Measurements from ENCODE around the gene GSE1. TPM values are rescaled to one million over a fixed set of nuclear protein-coding genes. Genes with fewer than 3 reads are reported as not detected.

Gene GSE1
- total and polyA plus RNA-seq, 4 donors = 3.9 to 111 (median 35.7) TPM

- no peaks in the 10 kb centered on the region for H3K9me3 ChIP-seq (ENCODE audit: control insufficient read depth, low read length)
- ATAC-seq (ENCODE audit: low FRiP score) = no peak
- DNase-seq = no peak
- H3K4me3 ChIP-seq (ENCODE audit: low read length in 2 of 2) = no peak overlapping the region
- no peaks in the 10 kb centered on the region for H3K4me1 ChIP-seq (ENCODE audit: control insufficient read depth in 1 of 2, insufficient read depth in 2 of 2, low read length in 2 of 2)
- no peaks in the 10 kb centered on the region for H3K36me3 ChIP-seq (ENCODE audit: control insufficient read depth in 1 of 2, insufficient read depth in 2 of 2, low read length in 1 of 2)
- H3K27ac ChIP-seq (ENCODE audit: low read depth in 1 of 2, low read length in 2 of 2) = no peak overlapping the region
- 93 to 95% methylated on average over 29 to 32 of the region's 32 CpGs for WGBS, 2 donors
- intact Hi-C loops (cut with DNase I) = no loop called here
- H3K27me3 ChIP-seq (ENCODE audit: control insufficient read depth in 1 of 2, insufficient read depth in 2 of 2, low read length in 1 of 2) = no peaks in the 10 kb centered on the region
These were observed 29.7 kb downstream of the GSE1 start for GRCh38 chr16:85642762-85643358.

GRCh38 chr16:85643631-85644030 lies 30.5 kb downstream of the GSE1 start:
- Histone ChIP-seq H3K36me3 (ENCODE audit: control insufficient read depth in 1 of 2, insufficient read depth in 2 of 2, low read length in 1 of 2) (no peaks in the 10 kb centered on the region), H3K27ac (ENCODE audit: low read depth in 1 of 2, low read length in 2 of 2) (no peak overlapping the region), H3K27me3 (ENCODE audit: control insufficient read depth in 1 of 2, insufficient read depth in 2 of 2, low read length in 1 of 2) (no peaks in the 10 kb centered on the region), H3K9me3 (ENCODE audit: control insufficient read depth, low read length) (no peaks in the 10 kb centered on the region), H3K4me1 (ENCODE audit: control insufficient read depth in 1 of 2, insufficient read depth in 2 of 2, low read length in 2 of 2) (no peaks in the 10 kb centered on the region), H3K4me3 (ENCODE audit: low read length in 2 of 2) (no peak overlapping the region)
- no peak for ATAC-seq (ENCODE audit: low FRiP score)
- intact Hi-C loops (cut with DNase I) = no loop called here
- DNase-seq = no peak
- WGBS, 2 donors = 70 to 83% methylated on average over 8 of the region's 8 CpGs

- Histone ChIP-seq H3K4me1 (ENCODE audit: control insufficient read depth in 1 of 2, insufficient read depth in 2 of 2, low read length in 2 of 2) (no peaks in the 10 kb centered on the region), H3K9me3 (ENCODE audit: control insufficient read depth, low read length) (no peaks in the 10 kb centered on the region), H3K27me3 (ENCODE audit: control insufficient read depth in 1 of 2, insufficient read depth in 2 of 2, low read length in 1 of 2) (no peaks in the 10 kb centered on the region), H3K27ac (ENCODE audit: low read depth in 1 of 2, low read length in 2 of 2) (no peak overlapping the region), H3K4me3 (ENCODE audit: low read length in 2 of 2) (no peak overlapping the region), H3K36me3 (ENCODE audit: control insufficient read depth in 1 of 2, insufficient read depth in 2 of 2, low read length in 1 of 2) (no peaks in the 10 kb centered on the region)
- ATAC-seq (ENCODE audit: low FRiP score) (no peak), DNase-seq (no peak)
- intact Hi-C loops (cut with DNase I) = no loop called here
- WGBS, 2 donors = 94 to 96% methylated on average over 21 of the region's 21 CpGs
These were observed 31.1 kb downstream of the GSE1 start for GRCh38 chr16:85644093-85644712.

GRCh38 chr16:85645021-85645589 lies 32.0 kb downstream of the GSE1 start:
- ATAC-seq (ENCODE audit: low FRiP score) (no peak), DNase-seq (no peak)
- 92 to 93% methylated on average over 17 to 19 of the region's 19 CpGs for WGBS, 2 donors
- Histone ChIP-seq H3K9me3 (ENCODE audit: control insufficient read depth, low read length) (no peaks in the 10 kb centered on the region), H3K4me1 (ENCODE audit: control insufficient read depth in 1 of 2, insufficient read depth in 2 of 2, low read length in 2 of 2) (no peaks in the 10 kb centered on the region), H3K4me3 (ENCODE audit: low read length in 2 of 2) (no peak overlapping the region), H3K27me3 (ENCODE audit: control insufficient read depth in 1 of 2, insufficient read depth in 2 of 2, low read length in 1 of 2) (no peaks in the 10 kb centered on the region), H3K27ac (ENCODE audit: low read depth in 1 of 2, low read length in 2 of 2) (no peak overlapping the region), H3K36me3 (ENCODE audit: control insufficient read depth in 1 of 2, insufficient read depth in 2 of 2, low read length in 1 of 2) (no peaks in the 10 kb centered on the region)
- intact Hi-C loops (cut with DNase I) = no loop called here

GRCh38 chr16:85646358-85646907 lies 33.3 kb downstream of the GSE1 start:
- 92 to 94% methylated on average over 17 of the region's 17 CpGs for WGBS, 2 donors
- H3K27me3 ChIP-seq (ENCODE audit: control insufficient read depth in 1 of 2, insufficient read depth in 2 of 2, low read length in 1 of 2) = no peaks in the 10 kb centered on the region
- no peaks in the 10 kb centered on the region for H3K4me1 ChIP-seq (ENCODE audit: control insufficient read depth in 1 of 2, insufficient read depth in 2 of 2, low read length in 2 of 2)
- no peak for ATAC-seq (ENCODE audit: low FRiP score)
- intact Hi-C loops (cut with DNase I) = no loop called here
- no peaks in the 10 kb centered on the region for H3K36me3 ChIP-seq (ENCODE audit: control insufficient read depth in 1 of 2, insufficient read depth in 2 of 2, low read length in 1 of 2)
- H3K9me3 ChIP-seq (ENCODE audit: control insufficient read depth, low read length) = no peaks in the 10 kb centered on the region
- no peak overlapping the region for H3K27ac ChIP-seq (ENCODE audit: low read depth in 1 of 2, low read length in 2 of 2)
- no peak overlapping the region for H3K4me3 ChIP-seq (ENCODE audit: low read length in 2 of 2)
- DNase-seq = no peak

- no peaks in the 10 kb centered on the region for H3K36me3 ChIP-seq (ENCODE audit: control insufficient read depth in 1 of 2, insufficient read depth in 2 of 2, low read length in 1 of 2)
- H3K9me3 ChIP-seq (ENCODE audit: control insufficient read depth, low read length) = no peaks in the 10 kb centered on the region
- H3K4me3 ChIP-seq (ENCODE audit: low read length in 2 of 2) = no peak overlapping the region
- no peaks in the 10 kb centered on the region for H3K27me3 ChIP-seq (ENCODE audit: control insufficient read depth in 1 of 2, insufficient read depth in 2 of 2, low read length in 1 of 2)
- no peak for DNase-seq
- 95 to 96% methylated on average over 15 of the region's 15 CpGs for WGBS, 2 donors
- no peak overlapping the region for H3K27ac ChIP-seq (ENCODE audit: low read depth in 1 of 2, low read length in 2 of 2)
- ATAC-seq (ENCODE audit: low FRiP score) = no peak
- intact Hi-C loops (cut with DNase I) = no loop called here
- no peaks in the 10 kb centered on the region for H3K4me1 ChIP-seq (ENCODE audit: control insufficient read depth in 1 of 2, insufficient read depth in 2 of 2, low read length in 2 of 2)
These were observed 33.9 kb downstream of the GSE1 start for GRCh38 chr16:85646976-85647375.

GRCh38 chr16:85648070-85648714 lies 35.1 kb downstream of the GSE1 start:
- DNase-seq = no peak
- Histone ChIP-seq H3K27ac (ENCODE audit: low read depth in 1 of 2, low read length in 2 of 2) (no peak overlapping the region), H3K27me3 (ENCODE audit: control insufficient read depth in 1 of 2, insufficient read depth in 2 of 2, low read length in 1 of 2) (no peaks in the 10 kb centered on the region), H3K9me3 (ENCODE audit: control insufficient read depth, low read length) (no peaks in the 10 kb centered on the region), H3K4me1 (ENCODE audit: control insufficient read depth in 1 of 2, insufficient read depth in 2 of 2, low read length in 2 of 2) (no peaks in the 10 kb centered on the region), H3K4me3 (ENCODE audit: low read length in 2 of 2) (no peak overlapping the region), H3K36me3 (ENCODE audit: control insufficient read depth in 1 of 2, insufficient read depth in 2 of 2, low read length in 1 of 2) (no peaks in the 10 kb centered on the region)
- ATAC-seq (ENCODE audit: low FRiP score) = no peak
- 90 to 93% methylated on average over 25 to 26 of the region's 26 CpGs for WGBS, 2 donors
- intact Hi-C loops (cut with DNase I) = no loop called here

- ATAC-seq (ENCODE audit: low FRiP score) (no peak), DNase-seq (no peak)
- WGBS, 2 donors = 85 to 90% methylated on average over 14 of the region's 14 CpGs
- no peak overlapping the region for H3K27ac ChIP-seq (ENCODE audit: low read depth in 1 of 2, low read length in 2 of 2)
- no peak overlapping the region for H3K4me3 ChIP-seq (ENCODE audit: low read length in 2 of 2)
- H3K36me3 ChIP-seq (ENCODE audit: control insufficient read depth in 1 of 2, insufficient read depth in 2 of 2, low read length in 1 of 2) = no peaks in the 10 kb centered on the region
- no peaks in the 10 kb centered on the region for H3K27me3 ChIP-seq (ENCODE audit: control insufficient read depth in 1 of 2, insufficient read depth in 2 of 2, low read length in 1 of 2)
- intact Hi-C loops (cut with DNase I) = no loop called here
- H3K9me3 ChIP-seq (ENCODE audit: control insufficient read depth, low read length) = no peaks in the 10 kb centered on the region
- no peaks in the 10 kb centered on the region for H3K4me1 ChIP-seq (ENCODE audit: control insufficient read depth in 1 of 2, insufficient read depth in 2 of 2, low read length in 2 of 2)
These were observed 35.7 kb downstream of the GSE1 start for GRCh38 chr16:85648805-85649204.

All from aorta (tissue), 5 donors.